Measurements from ENCODE around the gene FUNDC2.

Gene FUNDC2

GRCh38 chrX:155026727-155027508 lies at the start of gene FUNDC2:
Gene FUNDC2, plus strand, starts transcription at chrX:155026844. Its CDS starts 95 bp downstream, at chrX:155026939.
- TF ChIP-seq CTCF (IDR thresholded peaks at IDR 0.05; ENCODE audit: low read depth, low read length, missing control alignments), result no peak
- DNase-seq (ENCODE audit: low read depth), result peak; percentile 83
- H3K4me3 ChIP-seq (ENCODE audit: low read depth, low read length), result peak within 1 kb of the TSS; percentile 57

GRCh38 chrX:154979629-154980028 lies 47.0 kb upstream of the FUNDC2 start:
- no peak for DNase-seq (ENCODE audit: low read depth)
- TF ChIP-seq CTCF (IDR thresholded peaks at IDR 0.05; ENCODE audit: low read depth, low read length, missing control alignments), result no peak
- H3K4me3 ChIP-seq (ENCODE audit: low read depth, low read length), result no peak overlapping the region

- peak; percentile 37 for DNase-seq (ENCODE audit: low read depth)
- H3K4me3 ChIP-seq (ENCODE audit: low read depth, low read length), result peak overlapping the region; percentile 39
- peak; percentile 66 for TF ChIP-seq CTCF (IDR thresholded peaks at IDR 0.05; ENCODE audit: low read depth, low read length, missing control alignments)
Observed at GRCh38 chrX:154980330-154981115, 46.1 kb upstream of the FUNDC2 start.

- no peak overlapping the region for H3K4me3 ChIP-seq (ENCODE audit: low read depth, low read length)
- DNase-seq (ENCODE audit: low read depth), result no peak
- TF ChIP-seq CTCF (IDR thresholded peaks at IDR 0.05; ENCODE audit: low read depth, low read length, missing control alignments), result no peak
Observed at GRCh38 chrX:154981116-154981411, 45.6 kb upstream of the FUNDC2 start.

- H3K4me3 ChIP-seq (ENCODE audit: low read depth, low read length), result no peak overlapping the region
- no peak for TF ChIP-seq CTCF (IDR thresholded peaks at IDR 0.05; ENCODE audit: low read depth, low read length, missing control alignments)
- no peak for DNase-seq (ENCODE audit: low read depth)
Observed at GRCh38 chrX:154986826-154987575, 39.6 kb upstream of the FUNDC2 start.

- no peak for DNase-seq (ENCODE audit: low read depth)
- no peak for TF ChIP-seq CTCF (IDR thresholded peaks at IDR 0.05; ENCODE audit: low read depth, low read length, missing control alignments)
- no peak overlapping the region for H3K4me3 ChIP-seq (ENCODE audit: low read depth, low read length)
Observed at GRCh38 chrX:154987940-154988339, 38.7 kb upstream of the FUNDC2 start.
